Left lung (tissue), 10 donors: ENCODE data around the gene PKIG. TPM values are rescaled to one million over a fixed set of nuclear protein-coding genes. Genes with fewer than 3 reads are reported as not detected.

ENCODE experiments used
- ATAC-seq: fragments of 200-7000 bp; cut with Tn5 transposase; one replicate; pipeline ENCODE4 v1.9.1; 2020; ENCODE audit warnings: moderate library complexity
- DNase-seq, 4 donors: peaks; one replicate each; pipeline ENCODE4 v3.0.0-alpha.2; 2013 to 2020
- H3K27ac ChIP-seq, 2 donors: fragments of 200-600 bp; sonication (generic) in 1 of 2; one replicate each; pipeline versions ENCODE4 v1.5.0 to v1.8.0; 2020 to 2021
- H3K27me3 ChIP-seq, 2 donors: fragments of 200-600 bp; sonication (generic) in 1 of 2; one replicate each; pipeline versions ENCODE4 v1.5.0 to v1.8.0; 2020 to 2021
- H3K36me3 ChIP-seq, 2 donors: fragments of 200-600 bp; sonication (generic) in 1 of 2; one replicate each; pipeline versions ENCODE4 v1.5.0 to v1.8.0; 2020 to 2021
- H3K4me1 ChIP-seq, 2 donors: fragments of 200-600 bp; one replicate each; pipeline ENCODE4 v1.8.0; 2021
- H3K4me3 ChIP-seq, 2 donors: fragments of 200-600 bp; sonication (generic) in 1 of 2; one replicate each; pipeline versions ENCODE4 v1.5.0 to v1.8.0; 2020 to 2021; ENCODE audit warnings: mild to moderate bottlenecking in 1 of 2
- H3K9me3 ChIP-seq, 2 donors: fragments of 200-600 bp; sonication (generic) in 1 of 2; one replicate each; pipeline versions ENCODE4 v1.5.0 to v1.8.0; 2020 to 2021
- CTCF ChIP-seq, 2 donors: fragments of 200-600 bp; sonication (generic) in 1 of 2; IDR thresholded peaks; one replicate each; pipeline versions ENCODE4 v1.5.0 to v1.8.0; 2021; ENCODE audit warnings: antibody characterized with exemption in 2 of 2
- intact Hi-C, 2 donors: fragments of 100-400 bp; cut with DNase I; formaldehyde crosslinking; loops; one replicate each; pipeline versions ENCODE4 v1.11.2 to v1.14.2; 2022
- polyA plus RNA-seq, 6 donors: library from polyadenylated mRNA; unstranded; fragments of 120-200 nt; gene quantifications; one replicate each; pipeline ENCODE4 v1.2.1, GENCODE V29; 2013; ENCODE audit not compliant: insufficient read length in 6 of 6
- total RNA-seq, 2 donors: library from RNA; stranded (reverse); fragmentation: NEBNext Ultra II Directional; extraction: Animal tissue kit (Norgen Biotek cat#: 25700); gene quantifications; one replicate each; pipeline ENCODE4 v1.2.1, GENCODE V29; 2021
- donor health status: DM: no; HTN: yes; CAD: no.
- donor health status: DM: no; HTN: no; CAD: no.

Gene PKIG
- total and polyA plus RNA-seq, 8 donors, result 40.1 to 67.7 (median 55.2) TPM

- no peak for TF ChIP-seq CTCF (IDR thresholded peaks at IDR 0.05)
- Histone ChIP-seq H3K36me3 (no peaks in the 10 kb centered on the region), H3K4me1 (peaks cover 0 to 5% of the 10 kb centered on the region in 2 donors), H3K4me3 (no peak overlapping the region), H3K9me3 (peaks cover 0 to 3% of the 10 kb centered on the region in 2 donors), H3K27ac (no peak overlapping the region), H3K27me3 (no peaks in the 10 kb centered on the region)
- ATAC-seq (no peak), DNase-seq (no peak)
- intact Hi-C loops, result no loop called here
These were observed 76.4 kb downstream of the PKIG start for GRCh38 chr20:44658810-44659209.

- ATAC-seq (no peak), DNase-seq (no peak)
- H3K4me3 ChIP-seq, result no peak overlapping the region
- H3K27me3 ChIP-seq, result no peaks in the 10 kb centered on the region
- H3K27ac ChIP-seq, result no peak overlapping the region
- peaks cover 0 to 3% of the 10 kb centered on the region in 2 donors for H3K9me3 ChIP-seq
- no peak for TF ChIP-seq CTCF (IDR thresholded peaks at IDR 0.05)
- intact Hi-C loops, result no loop called here
- H3K36me3 ChIP-seq, result no peaks in the 10 kb centered on the region
- H3K4me1 ChIP-seq, result peaks cover 0 to 11% of the 10 kb centered on the region in 2 donors
These were observed 77.6 kb downstream of the PKIG start for GRCh38 chr20:44659931-44660330.

- Histone ChIP-seq H3K4me1 (peaks cover 0 to 13% of the 10 kb centered on the region in 2 donors), H3K27ac (no peak overlapping the region), H3K36me3 (no peaks in the 10 kb centered on the region), H3K9me3 (peaks cover 0 to 3% of the 10 kb centered on the region in 2 donors), H3K27me3 (no peaks in the 10 kb centered on the region), H3K4me3 (no peak overlapping the region)
- intact Hi-C loops, result no loop called here
- TF ChIP-seq CTCF (IDR thresholded peaks at IDR 0.05), result no peak
- DNase-seq, result no peak
- no peak for ATAC-seq
These were observed 78.2 kb downstream of the PKIG start for GRCh38 chr20:44660581-44660980.

GRCh38 chr20:44662261-44662660 is 79.9 kb downstream of the PKIG start:
- Histone ChIP-seq H3K4me1 (peaks cover 0 to 13% of the 10 kb centered on the region in 2 donors), H3K9me3 (peaks cover 0 to 3% of the 10 kb centered on the region in 2 donors), H3K27ac (no peak overlapping the region), H3K36me3 (no peaks in the 10 kb centered on the region), H3K4me3 (no peak overlapping the region), H3K27me3 (no peaks in the 10 kb centered on the region)
- TF ChIP-seq CTCF (IDR thresholded peaks at IDR 0.05), result no peak
- intact Hi-C loops, result no loop called here
- ATAC-seq (no peak), DNase-seq (no peak)

- no peaks in the 10 kb centered on the region for H3K9me3 ChIP-seq
- H3K36me3 ChIP-seq, result no peaks in the 10 kb centered on the region
- no peaks in the 10 kb centered on the region for H3K27me3 ChIP-seq
- DNase-seq (no peak), ATAC-seq (peak; percentile 73)
- TF ChIP-seq CTCF (IDR thresholded peaks at IDR 0.05), result no peak
- no peak overlapping the region for H3K4me3 ChIP-seq
- peaks cover 0 to 13% of the 10 kb centered on the region in 2 donors for H3K4me1 ChIP-seq
- intact Hi-C loops, result no loop called here
- peak overlapping the region in 1 of 2 donors; percentile 23 for H3K27ac ChIP-seq
These were observed 81.8 kb downstream of the PKIG start for GRCh38 chr20:44664131-44664530.
